Measurements from ENCODE around the gene KRT74.

KRT74 gene

GRCh38 chr12:52521568-52522266, 51.9 kb downstream of the KRT74 start:
- DNase-seq (ENCODE audit: low read depth in 2 of 2) = no peak

GRCh38 chr12:52521175-52521567, 52.5 kb downstream of the KRT74 start:
- no peak for DNase-seq (ENCODE audit: low read depth in 2 of 2)

GRCh38 chr12:52519826-52520662, 53.6 kb downstream of the KRT74 start, which contains the start of gene KRT5:
KRT5 (minus strand) TSS chr12:52520394; CDS start chr12:52520296, 98 bp downstream.
- no peak for DNase-seq (ENCODE audit: low read depth in 2 of 2)

- no peak for DNase-seq (ENCODE audit: low read depth in 2 of 2)
Observed at GRCh38 chr12:52519387-52519703, 54.3 kb downstream of the KRT74 start.

GRCh38 chr12:52518574-52519386, 54.9 kb downstream of the KRT74 start:
- no peak for DNase-seq (ENCODE audit: low read depth in 2 of 2)

- no peak for DNase-seq (ENCODE audit: low read depth in 2 of 2)
Observed at GRCh38 chr12:52517888-52518287, 55.8 kb downstream of the KRT74 start.

GRCh38 chr12:52517005-52517835, 56.4 kb downstream of the KRT74 start:
- DNase-seq (ENCODE audit: low read depth in 2 of 2) = no peak

GRCh38 chr12:52515927-52516831, 57.5 kb downstream of the KRT74 start:
- no peak for DNase-seq (ENCODE audit: low read depth in 2 of 2)

Data from stimulated activated CD4-positive, alpha-beta T cell treated with anti-CD3 and anti-CD28 coated beads, Interleukin-12 subunit alpha, Interleukin-12 subunit beta, amount 100 ng/mL, for 24 hours (primary cell).